HG02763 (cell line): Measurements from ENCODE around the gene UBASH3A.
A peak's percentile ranks its signal among the peaks of the same experiment; 100 is the strongest.

Experiments
- ATAC-seq: cut with Tn5 transposase; IDR thresholded peaks from one replicate; pipeline ENCODE4 v1.9.1; 2021; ENCODE audit warnings: mild to moderate bottlenecking, moderate library complexity; ENCODE audit not compliant: unreplicated experiment

The UBASH3A gene

GRCh38 chr21:42409366-42409765, 5.7 kb downstream of the UBASH3A start:
- ATAC-seq, result no peak

- no peak for ATAC-seq
Measured at GRCh38 chr21:42411197-42411869, 7.6 kb downstream of the UBASH3A start.

- no peak for ATAC-seq
Measured at GRCh38 chr21:42411891-42412635, 8.4 kb downstream of the UBASH3A start.

GRCh38 chr21:42412636-42412933, 8.9 kb downstream of the UBASH3A start:
- no peak for ATAC-seq

GRCh38 chr21:42413093-42413492, 9.4 kb downstream of the UBASH3A start:
- ATAC-seq, result no peak

GRCh38 chr21:42413500-42413899, 9.8 kb downstream of the UBASH3A start:
- ATAC-seq, result no peak

GRCh38 chr21:42414066-42414465, 10.4 kb downstream of the UBASH3A start:
- no peak for ATAC-seq

- ATAC-seq, result no peak
Measured at GRCh38 chr21:42414553-42414927, 10.8 kb downstream of the UBASH3A start.

- ATAC-seq, result peak; percentile 76
Measured at GRCh38 chr21:42414928-42415769, 11.4 kb downstream of the UBASH3A start.

GRCh38 chr21:42417533-42417932, 13.8 kb downstream of the UBASH3A start:
- ATAC-seq, result no peak

GRCh38 chr21:42418886-42419285, 15.2 kb downstream of the UBASH3A start:
- ATAC-seq, result no peak

GRCh38 chr21:42419845-42420244, 16.1 kb downstream of the UBASH3A start:
- no peak for ATAC-seq

- no peak for ATAC-seq
Measured at GRCh38 chr21:42421018-42421793, 17.5 kb downstream of the UBASH3A start.

- no peak for ATAC-seq
Measured at GRCh38 chr21:42423197-42423675, 19.5 kb downstream of the UBASH3A start.

GRCh38 chr21:42423685-42424084, 20.0 kb downstream of the UBASH3A start:
- ATAC-seq, result no peak

- ATAC-seq, result no peak
Measured at GRCh38 chr21:42424914-42425541, 21.3 kb downstream of the UBASH3A start.

GRCh38 chr21:42425591-42425990, 21.9 kb downstream of the UBASH3A start:
- no peak for ATAC-seq

GRCh38 chr21:42426424-42426823, 22.7 kb downstream of the UBASH3A start:
- no peak for ATAC-seq

GRCh38 chr21:42426876-42427480, 23.3 kb downstream of the UBASH3A start:
- ATAC-seq, result no peak

GRCh38 chr21:42427809-42428419, 24.2 kb downstream of the UBASH3A start:
- ATAC-seq, result no peak
